Measurements from ENCODE around the gene CHIT1.
A peak's percentile ranks its signal among the peaks of the same experiment; 100 is the strongest.

The CHIT1 gene

DNA sequence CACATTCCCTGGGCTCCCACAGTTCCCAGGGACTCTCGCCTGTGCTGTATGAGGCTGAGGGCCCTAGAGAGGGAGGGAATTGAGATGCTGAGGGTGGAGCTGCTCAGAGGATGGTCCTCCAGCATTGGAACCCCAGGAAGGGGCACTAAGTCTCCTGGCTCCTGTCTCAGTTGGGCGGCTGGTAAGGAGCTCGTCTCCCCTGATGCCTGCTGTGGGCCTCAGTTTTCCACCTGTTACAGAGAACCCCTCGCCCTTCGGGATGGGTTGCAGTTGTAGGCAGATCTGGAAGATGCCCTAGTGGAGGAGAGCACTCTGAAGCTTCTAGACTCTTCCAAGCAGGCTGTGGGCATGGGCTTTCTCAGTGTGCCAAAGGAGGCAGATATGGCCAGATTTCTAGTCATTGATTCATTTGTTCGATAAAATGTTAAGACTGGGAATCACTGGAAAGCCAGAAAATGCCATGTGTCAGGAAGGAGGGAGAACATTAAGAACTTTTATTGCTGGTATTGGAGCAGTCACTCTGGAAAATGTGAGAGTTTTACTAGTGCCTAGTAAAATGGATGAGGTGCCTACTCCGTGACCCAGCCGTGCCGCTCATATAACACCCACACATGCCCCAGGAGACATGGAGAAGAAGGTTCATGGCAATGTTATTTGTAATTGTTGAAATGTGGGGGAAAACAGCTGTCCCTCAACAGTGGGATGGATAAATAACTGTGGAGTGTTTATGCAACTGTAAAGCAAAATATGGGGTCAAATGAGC lies 53.0 kb downstream of the CHIT1 start:
- peaks cover 25% of the 10 kb centered on the region for H3K27me3 Mint-ChIP-seq
- H3K9me3 Mint-ChIP-seq, result no peaks in the 10 kb centered on the region
- no peak overlapping the region for H3K4me3 Mint-ChIP-seq
- H3K4me1 Mint-ChIP-seq, result peaks cover 6% of the 10 kb centered on the region
- ATAC-seq (ENCODE audit: low read depth), result no peak
- no peak for DNase-seq (ENCODE audit: low spot score in 2 of 2)
- H3K36me3 Mint-ChIP-seq, result no peaks in the 10 kb centered on the region
- H3K27ac Mint-ChIP-seq, result no peak overlapping the region

DNA sequence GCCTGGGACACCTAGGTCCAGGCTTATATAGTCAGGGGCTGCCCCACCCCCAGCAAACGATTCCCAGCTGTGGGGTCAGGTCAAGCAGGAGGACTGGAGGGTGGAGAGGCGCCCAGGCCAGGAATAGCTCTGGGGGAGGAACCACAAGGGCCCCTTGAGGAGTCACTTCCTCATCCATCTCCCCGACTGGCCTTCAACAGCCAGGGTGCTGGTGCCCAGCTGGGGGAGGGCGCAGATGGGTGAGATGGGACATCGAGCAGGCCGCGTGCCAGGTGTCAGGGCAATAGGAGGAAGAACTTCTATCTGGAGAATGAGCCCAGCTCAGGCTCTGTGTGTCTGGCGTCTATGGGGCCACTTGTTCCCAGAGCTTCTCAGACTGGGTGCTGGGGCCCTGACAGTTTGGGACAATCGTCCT lies 53.6 kb downstream of the CHIT1 start:
- Mint-ChIP-seq H3K4me3 (no peak overlapping the region), H3K36me3 (no peaks in the 10 kb centered on the region), H3K27ac (no peak overlapping the region), H3K4me1 (peaks cover 3% of the 10 kb centered on the region), H3K27me3 (peaks cover 24% of the 10 kb centered on the region), H3K9me3 (no peaks in the 10 kb centered on the region)
- no peak for DNase-seq (ENCODE audit: low spot score in 2 of 2)
- ATAC-seq (ENCODE audit: low read depth), result no peak

DNA sequence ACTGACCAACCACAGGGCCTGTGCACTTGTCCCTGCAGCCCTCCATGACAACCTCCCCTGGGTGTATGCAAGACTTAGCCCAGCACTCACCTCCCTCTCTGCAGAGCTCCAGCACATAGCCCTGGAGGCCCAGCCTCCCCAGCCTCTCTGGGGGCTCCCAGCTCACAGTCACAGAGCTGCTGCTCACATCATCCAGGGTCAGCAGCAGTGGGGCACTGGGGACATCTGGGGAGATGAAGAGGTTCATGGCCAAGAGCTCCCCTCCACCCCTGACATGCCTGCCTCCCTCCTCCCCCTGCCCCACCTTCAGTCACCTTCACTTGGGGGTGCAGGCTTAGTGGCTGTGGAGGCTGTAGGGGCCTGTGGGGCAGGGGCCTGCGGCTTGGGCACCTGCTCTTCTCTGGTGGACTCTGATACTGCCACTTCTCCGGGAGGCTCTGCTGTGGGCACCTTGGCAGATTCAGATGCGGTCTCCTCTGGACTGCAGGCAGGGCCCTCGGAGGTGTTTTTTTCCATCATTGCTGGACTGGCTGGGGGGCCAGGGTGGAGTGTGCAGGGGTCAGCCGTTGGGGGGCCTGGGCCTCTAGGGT lies 54.1 kb downstream of the CHIT1 start, which contains the start of gene MYBPH:
MYBPH (minus strand) TSS at position 590 of the 590 bp plus-strand sequence; CDS start at position 519, 71 bp downstream.
- Mint-ChIP-seq H3K27ac (no peak within 1 kb of the TSS), H3K36me3 (no peaks in the 10 kb centered on the region), H3K27me3 (peaks cover 22% of the 10 kb centered on the region), H3K9me3 (no peaks in the 10 kb centered on the region), H3K4me3 (no peak within 1 kb of the TSS), H3K4me1 (peaks cover 2% of the 10 kb centered on the region)
- ATAC-seq (ENCODE audit: low read depth) (no peak), DNase-seq (ENCODE audit: low spot score in 2 of 2) (no peak)

DNA sequence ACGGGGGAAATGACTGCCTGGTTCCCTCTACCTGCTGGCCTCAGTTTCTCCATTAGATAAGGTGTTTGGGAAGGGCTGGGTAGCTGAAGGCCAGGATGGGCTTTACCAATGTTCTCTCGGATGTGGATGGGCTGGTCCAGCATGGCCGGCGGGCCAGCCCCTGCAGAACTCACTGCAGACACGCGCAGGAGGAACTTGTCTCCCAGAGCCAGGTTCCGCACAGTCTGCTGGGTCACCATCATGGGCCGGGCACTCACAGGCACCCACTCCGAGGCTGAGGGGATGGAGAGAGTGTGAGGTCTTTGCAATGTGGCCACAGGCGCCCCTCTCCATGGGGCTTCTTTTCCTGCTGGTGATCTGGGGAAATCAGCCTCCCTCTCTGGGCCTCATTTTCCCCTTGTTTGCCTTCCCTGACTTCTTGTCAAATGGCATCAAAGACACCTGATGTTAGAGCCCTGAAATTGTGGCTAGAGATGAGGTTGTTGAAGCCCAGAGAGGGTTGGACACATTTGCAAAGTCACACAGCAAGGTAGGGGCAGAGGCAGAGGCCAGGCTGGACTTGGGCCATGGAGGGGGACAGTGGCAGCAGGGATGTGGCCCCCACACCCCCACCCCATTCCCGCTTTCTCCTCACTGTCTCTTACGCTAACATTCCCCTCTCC lies 55.0 kb downstream of the CHIT1 start:
- Mint-ChIP-seq H3K9me3 (no peaks in the 10 kb centered on the region), H3K36me3 (no peaks in the 10 kb centered on the region), H3K4me1 (peaks cover 2% of the 10 kb centered on the region), H3K4me3 (no peak overlapping the region), H3K27me3 (peaks cover 21% of the 10 kb centered on the region), H3K27ac (no peak overlapping the region)
- DNase-seq (ENCODE audit: low spot score in 2 of 2) (no peak), ATAC-seq (ENCODE audit: low read depth) (no peak)

DNA sequence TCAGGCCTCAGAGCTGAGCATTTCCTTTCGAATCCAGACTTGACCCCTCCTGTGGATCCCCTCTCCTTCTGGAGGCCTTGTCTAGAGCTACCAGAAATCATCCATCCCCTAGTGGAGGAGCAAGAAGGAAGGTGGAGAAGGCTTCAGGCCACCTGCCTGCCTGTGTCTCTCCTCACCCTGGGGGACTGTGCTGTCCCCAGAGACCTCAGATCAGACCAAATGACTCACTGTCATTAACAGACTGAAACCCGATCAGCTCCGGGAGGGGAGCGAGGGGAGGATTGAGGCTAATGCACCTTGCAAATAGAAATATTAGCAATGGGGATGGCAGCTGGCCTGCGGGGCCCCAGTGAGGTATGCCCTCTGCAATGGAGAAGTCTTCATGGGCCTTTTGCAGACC lies 55.9 kb downstream of the CHIT1 start:
- Mint-ChIP-seq H3K36me3 (no peaks in the 10 kb centered on the region), H3K9me3 (no peaks in the 10 kb centered on the region), H3K4me3 (no peak overlapping the region), H3K4me1 (peaks cover 2% of the 10 kb centered on the region), H3K27ac (no peak overlapping the region), H3K27me3 (peaks cover 14% of the 10 kb centered on the region)
- DNase-seq (ENCODE audit: low spot score in 2 of 2) (no peak), ATAC-seq (ENCODE audit: low read depth) (peak; percentile 37)

DNA sequence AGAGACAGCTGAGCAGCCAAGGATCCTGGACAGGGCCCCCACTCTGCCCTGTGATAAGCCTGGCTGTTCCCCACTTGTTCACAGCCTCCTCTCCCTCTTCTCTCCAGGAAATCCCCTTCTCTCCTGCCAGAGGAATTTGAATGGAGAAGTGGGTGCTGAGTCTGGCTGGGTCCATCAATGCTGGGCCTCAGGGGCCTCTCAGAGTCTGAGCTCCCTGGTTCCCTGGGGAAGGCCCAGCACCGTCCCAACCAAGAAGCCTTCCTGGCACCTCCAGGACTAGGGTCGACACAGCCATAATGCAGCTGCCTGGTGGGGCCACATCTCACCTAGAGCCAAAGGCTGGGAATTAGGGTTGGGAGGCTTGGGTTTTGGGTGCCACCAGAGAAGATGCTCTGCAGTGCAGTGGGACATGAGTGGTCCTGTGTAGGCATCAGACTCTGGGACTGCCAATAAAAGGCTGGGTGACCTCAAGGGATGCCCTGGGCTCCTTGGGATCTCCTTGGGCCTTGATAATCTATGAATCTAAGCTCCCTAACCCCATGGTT lies 56.4 kb downstream of the CHIT1 start:
- Mint-ChIP-seq H3K4me1 (peaks cover 2% of the 10 kb centered on the region), H3K27me3 (peaks cover 12% of the 10 kb centered on the region), H3K36me3 (no peaks in the 10 kb centered on the region), H3K4me3 (no peak overlapping the region), H3K9me3 (no peaks in the 10 kb centered on the region), H3K27ac (no peak overlapping the region)
- DNase-seq (ENCODE audit: low spot score in 2 of 2) (no peak), ATAC-seq (ENCODE audit: low read depth) (no peak)

DNA sequence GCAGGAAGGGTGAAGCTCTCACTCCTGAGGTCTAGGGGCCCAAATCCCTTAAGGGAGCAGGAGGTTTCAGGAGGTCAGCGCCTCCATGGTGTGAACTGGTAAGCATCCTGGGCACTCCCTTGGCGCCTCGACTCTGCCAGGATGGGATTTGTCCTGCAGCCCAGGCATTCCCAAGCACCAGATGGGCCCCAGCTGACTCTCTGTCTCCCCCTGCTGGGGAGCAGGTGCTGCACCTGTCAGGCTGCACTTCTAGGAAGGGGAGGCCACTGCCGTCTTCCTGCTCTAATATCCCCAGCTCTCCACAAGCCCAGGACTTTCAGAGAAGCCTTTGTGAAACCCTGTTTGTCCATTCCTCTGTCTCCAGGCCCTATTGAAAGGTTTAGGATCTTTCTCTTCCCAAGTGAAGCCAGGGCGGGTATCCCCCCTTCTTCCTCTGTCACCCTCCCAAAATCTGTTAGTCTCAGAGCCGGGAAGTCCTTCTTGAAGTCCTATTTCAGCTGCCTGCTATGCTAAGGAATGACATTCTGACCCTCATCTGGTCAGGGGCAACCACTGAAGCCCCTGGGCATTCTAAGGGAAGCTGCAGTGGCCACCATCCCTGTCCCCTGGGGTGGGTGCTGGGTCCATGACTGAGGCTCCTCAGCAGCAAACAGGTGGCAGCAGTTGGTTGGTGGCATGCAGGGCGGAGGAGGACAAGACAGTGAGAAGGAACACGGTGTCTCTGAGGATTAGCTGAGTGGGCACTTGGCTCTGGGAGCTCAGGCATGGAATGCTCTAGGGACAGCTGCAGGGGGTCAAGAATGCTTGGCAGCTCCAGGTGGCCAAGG lies 57.1 kb downstream of the CHIT1 start:
- Mint-ChIP-seq H3K27ac (no peak overlapping the region), H3K4me1 (peaks cover 2% of the 10 kb centered on the region), H3K36me3 (no peaks in the 10 kb centered on the region), H3K9me3 (no peaks in the 10 kb centered on the region), H3K4me3 (no peak overlapping the region), H3K27me3 (peaks cover 9% of the 10 kb centered on the region)
- peak; percentile 52 for ATAC-seq (ENCODE audit: low read depth)
- peak; percentile 38 to 44 for DNase-seq (ENCODE audit: low spot score in 2 of 2)

DNA sequence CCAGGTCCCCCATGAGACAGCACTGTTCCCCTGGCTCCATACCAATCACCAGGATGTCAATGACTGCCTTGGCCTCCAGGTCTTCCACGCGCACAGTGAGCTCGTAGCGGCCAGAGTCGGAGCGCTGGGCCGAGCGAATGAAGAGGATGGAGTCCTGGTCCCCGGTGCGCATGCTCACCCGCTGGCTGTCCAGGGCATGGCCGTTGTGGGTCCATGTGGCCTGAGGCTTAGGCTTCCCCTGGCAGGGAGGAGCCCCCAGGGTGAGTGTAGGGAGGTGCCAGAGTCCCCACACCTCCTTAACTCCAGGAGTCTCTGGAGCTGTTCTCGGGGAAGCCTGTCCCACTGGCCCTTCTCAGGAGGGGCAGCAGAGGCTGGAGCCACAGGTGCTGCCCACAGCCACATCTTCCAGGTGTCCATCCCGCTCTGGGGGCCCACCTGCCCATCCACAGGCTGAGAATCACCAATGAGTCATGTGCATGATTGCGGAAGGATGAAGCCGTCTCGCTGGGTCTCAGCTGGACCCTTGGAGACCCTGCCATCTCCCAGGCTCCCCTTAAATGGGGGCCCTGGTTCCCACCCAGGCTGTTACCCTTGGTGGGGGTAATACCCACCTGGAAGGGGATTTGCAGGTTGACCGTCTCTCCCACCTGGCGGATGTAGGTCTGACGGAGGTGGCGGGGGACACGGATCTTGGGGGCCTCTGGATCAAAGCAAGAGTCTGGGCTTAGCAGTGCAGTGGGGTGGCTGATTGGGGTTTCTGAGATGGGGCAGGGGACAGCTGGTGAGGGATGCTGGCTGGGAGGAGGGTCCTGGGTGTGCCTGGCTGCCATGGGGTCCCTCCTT lies 57.9 kb downstream of the CHIT1 start:
- no peaks in the 10 kb centered on the region for H3K36me3 Mint-ChIP-seq
- ATAC-seq (ENCODE audit: low read depth) (no peak), DNase-seq (ENCODE audit: low spot score in 2 of 2) (no peak)
- no peaks in the 10 kb centered on the region for H3K9me3 Mint-ChIP-seq
- H3K27me3 Mint-ChIP-seq, result peaks cover 8% of the 10 kb centered on the region
- H3K4me1 Mint-ChIP-seq, result peaks cover 6% of the 10 kb centered on the region
- H3K27ac Mint-ChIP-seq, result no peak overlapping the region
- no peak overlapping the region for H3K4me3 Mint-ChIP-seq

DNA sequence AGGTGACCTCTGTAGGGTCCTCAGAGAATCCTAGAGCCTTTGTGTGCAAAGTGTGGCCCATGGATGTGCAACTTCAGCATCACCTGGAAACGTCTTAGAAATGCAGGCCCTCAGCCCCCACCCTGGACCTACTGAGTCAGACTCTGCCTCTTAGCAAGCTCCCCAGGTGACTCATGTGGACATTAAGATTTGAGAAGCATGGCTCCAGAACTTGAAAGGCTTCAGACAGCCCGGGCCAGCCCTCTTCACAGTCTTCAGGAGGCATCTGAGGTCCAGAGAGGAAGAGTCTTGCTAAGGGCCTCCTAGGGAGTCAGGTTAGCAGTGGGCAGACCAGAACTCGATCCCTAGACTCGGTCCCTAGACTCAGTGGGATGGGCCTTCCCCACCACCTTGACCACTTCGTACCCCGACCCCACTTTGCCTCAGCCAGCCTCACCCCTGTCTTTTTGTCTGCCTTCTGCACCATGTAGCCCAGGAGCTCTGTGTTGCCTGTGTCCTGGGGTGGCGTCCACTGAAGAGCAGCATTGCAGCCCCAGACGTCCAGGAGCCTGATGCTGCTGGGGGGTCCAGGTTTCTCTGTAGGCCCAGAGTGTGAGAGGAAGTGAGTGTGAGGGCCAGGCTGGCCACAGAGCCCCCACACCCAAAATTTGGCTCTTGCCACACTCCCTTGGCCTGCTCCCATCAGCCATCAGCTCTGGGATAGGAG lies 58.7 kb downstream of the CHIT1 start:
- ATAC-seq (ENCODE audit: low read depth) (no peak), DNase-seq (ENCODE audit: low spot score in 2 of 2) (no peak)
- Mint-ChIP-seq H3K4me3 (no peak overlapping the region), H3K4me1 (peaks cover 6% of the 10 kb centered on the region), H3K27me3 (peaks cover 9% of the 10 kb centered on the region), H3K9me3 (no peaks in the 10 kb centered on the region), H3K36me3 (no peaks in the 10 kb centered on the region), H3K27ac (no peak overlapping the region)

DNA sequence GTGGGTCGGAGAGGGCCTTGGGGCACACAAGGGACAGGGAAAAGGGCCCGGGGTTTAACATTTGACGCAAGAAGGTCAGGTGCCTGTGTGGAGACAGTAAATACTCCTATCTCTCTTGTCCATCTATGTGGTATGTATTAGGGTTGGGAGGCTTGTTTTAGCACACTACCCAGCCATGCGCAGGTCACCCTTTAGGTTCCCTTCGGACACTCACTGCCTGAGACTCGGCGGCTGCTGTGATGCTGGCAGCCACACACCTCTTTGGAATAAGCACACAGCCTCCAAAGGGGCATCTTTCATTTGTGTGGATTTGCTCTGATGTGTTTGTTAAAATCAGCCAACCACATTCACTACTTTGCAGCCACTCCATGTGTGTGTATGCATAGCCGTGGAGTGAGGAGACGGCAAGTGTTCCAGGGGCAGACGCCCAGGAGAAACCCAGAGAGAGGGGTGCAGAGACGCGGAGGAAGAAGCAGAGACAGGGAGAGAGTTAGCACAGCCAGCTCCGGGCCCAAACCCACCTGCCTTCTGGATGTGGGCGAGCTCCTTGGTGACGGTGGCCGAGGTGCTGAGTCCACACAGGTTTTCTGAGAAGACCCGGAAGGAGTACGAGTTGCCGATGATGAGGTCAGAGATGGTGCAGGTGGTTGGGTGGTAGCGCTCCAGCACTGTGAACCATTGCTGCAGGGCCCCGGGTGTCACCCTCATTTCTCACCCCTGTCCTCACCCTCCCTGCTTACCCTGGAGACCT lies 59.5 kb downstream of the CHIT1 start:
- Mint-ChIP-seq H3K4me1 (peaks cover 6% of the 10 kb centered on the region), H3K27me3 (peaks cover 10% of the 10 kb centered on the region), H3K4me3 (no peak overlapping the region), H3K9me3 (no peaks in the 10 kb centered on the region), H3K36me3 (no peaks in the 10 kb centered on the region), H3K27ac (no peak overlapping the region)
- DNase-seq (ENCODE audit: low spot score in 2 of 2) (no peak), ATAC-seq (ENCODE audit: low read depth) (no peak)

DNA sequence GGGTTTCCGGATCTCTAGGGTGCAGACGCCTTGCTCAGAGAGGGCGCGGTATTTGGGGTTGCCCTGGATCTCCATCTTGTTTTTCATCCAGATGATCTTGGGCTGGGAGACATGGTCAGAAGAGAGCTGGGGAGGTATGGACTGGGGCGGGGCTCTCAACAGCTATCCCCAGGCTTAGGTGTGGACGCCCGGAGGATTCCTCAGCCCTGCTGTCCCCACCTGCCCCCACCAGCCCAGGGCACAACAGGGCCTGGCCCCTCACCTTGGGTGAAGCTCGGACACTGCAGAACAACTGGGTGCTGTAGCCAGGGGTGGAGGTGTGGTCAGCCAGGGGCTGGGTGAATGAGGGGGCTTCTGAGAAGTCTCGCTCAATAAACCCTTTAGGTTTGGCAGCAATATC lies 60.5 kb downstream of the CHIT1 start:
- H3K9me3 Mint-ChIP-seq, result no peaks in the 10 kb centered on the region

DNA sequence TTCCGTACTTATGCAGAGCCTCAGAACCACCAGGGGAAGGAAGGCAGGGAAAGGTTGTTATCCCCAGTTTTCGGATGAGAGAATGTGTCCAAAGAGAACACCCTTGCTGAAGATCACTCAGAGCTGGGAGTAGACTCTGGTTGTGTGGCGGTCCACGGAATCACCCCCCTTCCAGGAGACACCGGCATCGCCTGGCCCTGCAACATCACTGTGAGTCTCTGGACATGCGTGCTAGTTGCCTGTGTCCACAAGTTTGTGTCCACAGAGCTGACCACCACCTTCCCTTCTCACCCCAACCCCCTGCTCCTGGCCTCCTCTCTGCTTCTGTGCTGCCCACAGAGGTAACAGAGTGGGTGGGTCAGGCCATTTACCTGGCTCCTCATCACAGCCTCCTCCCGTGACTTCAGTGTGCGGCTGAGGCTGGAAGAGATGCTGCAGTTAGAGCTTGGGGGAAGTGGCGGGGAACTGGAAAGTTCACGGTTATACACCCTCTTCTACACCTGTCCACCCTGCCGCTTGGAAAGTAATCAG lies 61.2 kb downstream of the CHIT1 start:
- H3K27me3 Mint-ChIP-seq, result peaks cover 12% of the 10 kb centered on the region
- no peak for DNase-seq (ENCODE audit: low spot score in 2 of 2)
- no peak overlapping the region for H3K4me3 Mint-ChIP-seq
- no peaks in the 10 kb centered on the region for H3K9me3 Mint-ChIP-seq
- no peak for ATAC-seq (ENCODE audit: low read depth)
- no peak overlapping the region for H3K27ac Mint-ChIP-seq
- H3K4me1 Mint-ChIP-seq, result peaks cover 4% of the 10 kb centered on the region
- H3K36me3 Mint-ChIP-seq, result no peaks in the 10 kb centered on the region

More for the DNA sequence above, 60.5 kb downstream of the CHIT1 start:
- Mint-ChIP-seq H3K4me3 (no peak overlapping the region), H3K27ac (no peak overlapping the region), H3K27me3 (peaks cover 14% of the 10 kb centered on the region), H3K4me1 (peaks cover 6% of the 10 kb centered on the region), H3K36me3 (no peaks in the 10 kb centered on the region)
- no peak for ATAC-seq (ENCODE audit: low read depth)
- no peak for DNase-seq (ENCODE audit: low spot score in 2 of 2)

Data from memory B cell (primary cell).